ENCODE data around the gene KIF1B. TPM values are rescaled to one million over a fixed set of nuclear protein-coding genes. Genes with fewer than 3 reads are reported as not detected.

The KIF1B gene
- total RNA-seq, 1 experiment from 2014 or later = 28.1 TPM

GRCh38 chr1:10252508-10252907 lies 42.1 kb downstream of the KIF1B start:
- Histone ChIP-seq H3K27ac (ENCODE audit: low read depth, low read length) (no peak overlapping the region), H3K9me2 (ENCODE audit: insufficient read depth) (no peaks in the 10 kb centered on the region), H3K36me3 (ENCODE audit: control insufficient read depth in 1 of 2, insufficient read depth in 2 of 2, low read length in 2 of 2) (0 out of 4 replicates have a peak, but pooled peaks cover 0 to 2% of the 10 kb centered on the region in 2 experiments), H4K20me1 (ENCODE audit: insufficient read depth) (peaks cover 4% of the 10 kb centered on the region; the same call in 1 of the 2 replicates), H3K79me2 (ENCODE audit: insufficient read depth, low read length) (peaks cover 46% of the 10 kb centered on the region), H3K4me3 (replicated peaks in 1 of 2; ENCODE audit: low read depth in 1 of 2, low read length in 2 of 2) (no peak overlapping the region), H3K4me1 (ENCODE audit: control insufficient read depth in 1 of 2, insufficient read depth in 2 of 2, low read length in 2 of 2) (peaks cover 18 to 28% of the 10 kb centered on the region in 2 experiments), H3K27me3 (ENCODE audit: insufficient read depth, low read length) (no peaks in the 10 kb centered on the region), H3K4me2 (ENCODE audit: low read length) (peak overlapping the region; percentile 65), H3K9ac (ENCODE audit: low read length) (no peak overlapping the region), H3K9me3 (ENCODE audit: control insufficient read depth in 1 of 2, insufficient read depth in 1 of 2, low read depth in 1 of 2, low read length in 2 of 2) (no peaks in the 10 kb centered on the region), H2AFZ (ENCODE audit: low read depth, low read length, poor library complexity, severe bottlenecking) (no peak overlapping the region)
- no TSS peak for BruUV-seq (replicated peaks)
- ChIA-PET RAD21 (ENCODE audit: low non-redundant PET in 1 of 2, low total read pairs in 2 of 2, uncharacterized antibody in 2 of 2, unreplicated experiment in 2 of 2) (no interaction called here), CTCF (no interaction called here), POLR2A (interaction anchor here (1.4 kb wide), 1 partner anchor 17 kb away, joined by 4 read pairs; no protein-coding TSS in a partner anchor)
- TF ChIP-seq JUND (IDR thresholded peaks at IDR 0.05) = no peak; the same call in 1 of the 2 replicates
- no peak for TF ChIP-seq REST (IDR thresholded peaks at IDR 0.05; ENCODE audit: low read depth)
- no peak for TF ChIP-seq CTCF (IDR thresholded peaks at IDR 0.05 in 2 of 3, conservative IDR thresholded peaks at IDR 0.05 in 1 of 3; ENCODE audit: borderline replicate concordance in 1 of 3, insufficient read depth in 1 of 3, low read depth in 2 of 3, low read length in 2 of 3)
- TF ChIP-seq SIN3A (IDR thresholded peaks at IDR 0.05; ENCODE audit: low read depth) = no peak
- DNase-seq (ENCODE audit: low read depth, low spot score) (peak; percentile 8), ATAC-seq (peak; percentile 55)
- intact Hi-C loops (cut with micrococcal nuclease) = no loop called here

Data from HCT116 (cell line).